Transverse colon (tissue), 4 donors: Measurements from ENCODE around the gene PSMD5. TPM values are rescaled to one million over a fixed set of nuclear protein-coding genes. Genes with fewer than 3 reads are reported as not detected.

ENCODE experiments used
- DNase-seq: peaks from one replicate; pipeline ENCODE4 v3.0.0-alpha.2; 2019
- H3K27ac ChIP-seq, 4 donors: fragments of 200-600 bp; sonication (generic); 2 replicates each; pipeline ENCODE4 v1.5.1; 2016 to 2018; ENCODE audit warnings: inconsistent platforms in 4 of 4
- H3K27me3 ChIP-seq: fragments of 200-600 bp; sonication (generic); 2 replicates; pipeline ENCODE4 v1.5.1; 2017; ENCODE audit warnings: inconsistent platforms
- H3K36me3 ChIP-seq, 4 donors: fragments of 200-600 bp; sonication (generic); 2 replicates each; pipeline ENCODE4 v1.5.1; 2017 to 2019; ENCODE audit warnings: inconsistent platforms in 4 of 4
- H3K4me1 ChIP-seq, 4 donors: fragments of 200-600 bp; sonication (generic); 2 replicates each; pipeline ENCODE4 v1.5.1; 2017 to 2020; ENCODE audit warnings: inconsistent platforms in 4 of 4
- H3K4me3 ChIP-seq, 4 donors: fragments of 200-600 bp; sonication (generic); 1 replicate in 1 of 4; 2 replicates in 3 of 4; pipeline versions ENCODE4 v1.5.1 to v1.6.1; 2017 to 2019; ENCODE audit warnings: inconsistent platforms in 4 of 4
- H3K9me3 ChIP-seq, 2 donors: fragments of 200-600 bp; sonication (generic); 2 replicates each; pipeline ENCODE4 v1.5.1; 2017 to 2019; ENCODE audit warnings: inconsistent platforms in 2 of 2
- EP300 ChIP-seq: sonication (generic); formaldehyde crosslinking; IDR thresholded peaks from one replicate; pipeline ENCODE4 v1.6.1; 2017; ENCODE audit warnings: antibody characterized with exemption, low read depth
- POLR2A ChIP-seq: fragments of 450-650 bp; IDR thresholded peaks from one replicate; pipeline ENCODE4 v1.6.1; 2016; ENCODE audit warnings: antibody characterized with exemption, mild to moderate bottlenecking, moderate library complexity
- POLR2AphosphoS5 ChIP-seq, 3 donors: sonication (generic); formaldehyde crosslinking; IDR thresholded peaks; one replicate each; pipeline ENCODE4 v1.6.1; 2016; ENCODE audit warnings: antibody characterized with exemption in 3 of 3
- WGBS, 2 donors: methylation state at CpG; one replicate each; pipeline ENCODE4 v1.1.5; 2018; ENCODE audit warnings: low coverage in 1 of 2; 5-methylcytosine and 5-hydroxymethylcytosine counted together
- in situ Hi-C, 4 donors: fragments of 200-750 bp; cut with MboI; loops; one replicate each; pipeline versions ENCODE4 v1.15.0 to v1.15.1; 2017; ENCODE audit warnings: low sequenced_read_pairs in 3 of 4, low pct_ligation_motif_present in 1 of 4, low pct_unique_long_range_greater_than_20kb in 1 of 4
- intact Hi-C: fragments of 100-400 bp; cut with DNase I; formaldehyde crosslinking; loops from one replicate; pipeline ENCODE4 v1.15.1; 2023; ENCODE audit warnings: low total_unique reads
- total RNA-seq, 4 donors: library from RNA; depleted of rRNA; stranded (reverse); fragments of >200 nt; gene quantifications; one replicate each; pipeline ENCODE4 v1.1.0, GENCODE V29; 2016
- TF ChIP-seq, protein P1 (sequence below), 5 experiments: fragments of 200-600 bp in 3 of 5; fragments of 450-650 bp in 2 of 5; sonication (generic) in 3 of 5; IDR thresholded peaks; 1 replicate in 2 of 5; 2 replicates in 3 of 5; pipeline ENCODE4 v1.5.1; 2016 to 2017; ENCODE audit warnings: antibody characterized with exemption in 5 of 5, inconsistent platforms in 3 of 5, mild to moderate bottlenecking in 2 of 5, moderate library complexity in 1 of 5

Gene PSMD5
- total RNA-seq, 4 donors from 2014 or later, result 25.3 to 36.6 (median 28.7) TPM

DNA sequence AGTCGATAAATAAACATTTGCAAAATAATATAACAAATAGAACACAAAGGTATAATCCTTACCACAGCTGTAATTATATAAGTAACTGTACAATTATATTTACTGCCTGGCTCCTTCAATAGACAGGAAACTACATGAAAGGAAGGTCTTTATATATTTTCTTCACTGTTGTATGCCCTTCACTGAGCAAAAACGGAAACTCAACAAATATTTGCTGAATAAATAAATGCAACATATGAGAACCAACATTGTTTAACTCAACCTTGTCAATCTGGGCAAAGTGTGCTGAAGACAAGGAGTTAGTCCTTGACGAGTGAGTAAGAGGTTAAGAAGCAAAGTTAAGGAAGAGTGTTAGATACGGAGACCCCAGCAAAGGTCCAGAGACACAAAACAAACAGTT is 22.6 kb downstream of the PSMD5 start:
- no peak overlapping the region for H3K4me3 ChIP-seq
- H3K4me1 ChIP-seq, result no peaks in the 10 kb centered on the region
- H3K27me3 ChIP-seq, result no peaks in the 10 kb centered on the region
- WGBS, 2 donors, result 81 to 87% methylated on average over 4 of the region's 4 CpGs
- intact Hi-C loops (no loop called here), in situ Hi-C loops (no loop called here)
- no peak for DNase-seq
- no peak for TF ChIP-seq EP300
- no peak for TF ChIP-seq POLR2AphosphoS5 (IDR thresholded peaks at IDR 0.05)
- TF ChIP-seq, protein P1, sequence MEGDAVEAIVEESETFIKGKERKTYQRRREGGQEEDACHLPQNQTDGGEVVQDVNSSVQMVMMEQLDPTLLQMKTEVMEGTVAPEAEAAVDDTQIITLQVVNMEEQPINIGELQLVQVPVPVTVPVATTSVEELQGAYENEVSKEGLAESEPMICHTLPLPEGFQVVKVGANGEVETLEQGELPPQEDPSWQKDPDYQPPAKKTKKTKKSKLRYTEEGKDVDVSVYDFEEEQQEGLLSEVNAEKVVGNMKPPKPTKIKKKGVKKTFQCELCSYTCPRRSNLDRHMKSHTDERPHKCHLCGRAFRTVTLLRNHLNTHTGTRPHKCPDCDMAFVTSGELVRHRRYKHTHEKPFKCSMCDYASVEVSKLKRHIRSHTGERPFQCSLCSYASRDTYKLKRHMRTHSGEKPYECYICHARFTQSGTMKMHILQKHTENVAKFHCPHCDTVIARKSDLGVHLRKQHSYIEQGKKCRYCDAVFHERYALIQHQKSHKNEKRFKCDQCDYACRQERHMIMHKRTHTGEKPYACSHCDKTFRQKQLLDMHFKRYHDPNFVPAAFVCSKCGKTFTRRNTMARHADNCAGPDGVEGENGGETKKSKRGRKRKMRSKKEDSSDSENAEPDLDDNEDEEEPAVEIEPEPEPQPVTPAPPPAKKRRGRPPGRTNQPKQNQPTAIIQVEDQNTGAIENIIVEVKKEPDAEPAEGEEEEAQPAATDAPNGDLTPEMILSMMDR (IDR thresholded peaks at IDR 0.05), result no peak
- TF ChIP-seq POLR2A, result no peak
- peaks cover 0 to 52% (median 27%) of the 10 kb centered on the region in 4 donors for H3K36me3 ChIP-seq
- no peak overlapping the region for H3K27ac ChIP-seq
- no peaks in the 10 kb centered on the region for H3K9me3 ChIP-seq

DNA sequence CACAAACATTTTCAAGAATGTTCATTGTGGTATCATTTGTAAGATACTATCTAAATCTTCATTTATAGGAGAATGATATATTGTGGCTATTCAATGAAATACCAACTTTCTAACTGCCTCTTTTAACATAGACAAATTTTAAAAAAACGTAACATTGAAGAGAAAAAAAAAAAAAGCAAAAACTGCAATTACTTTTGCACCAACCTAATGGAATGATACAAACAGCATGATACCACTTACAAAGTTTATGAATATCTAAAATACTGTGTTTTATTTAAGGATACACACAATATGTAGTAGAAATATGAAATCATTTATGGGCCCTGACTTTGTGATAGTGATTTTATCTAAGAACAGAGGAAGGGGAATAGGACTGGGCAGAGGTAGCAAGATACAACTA is 24.1 kb downstream of the PSMD5 start:
- H3K4me3 ChIP-seq, result no peak overlapping the region
- DNase-seq, result no peak
- no peak for TF ChIP-seq EP300
- TF ChIP-seq POLR2AphosphoS5 (IDR thresholded peaks at IDR 0.05), result no peak
- no peak for TF ChIP-seq POLR2A
- TF ChIP-seq, protein P1 (IDR thresholded peaks at IDR 0.05), result no peak
- H3K9me3 ChIP-seq, result no peaks in the 10 kb centered on the region
- peaks cover 0 to 45% (median 20%) of the 10 kb centered on the region in 4 donors for H3K36me3 ChIP-seq
- intact Hi-C loops, result no loop called here
- H3K27me3 ChIP-seq, result no peaks in the 10 kb centered on the region
- in situ Hi-C loops, result no loop called here
- H3K27ac ChIP-seq, result no peak overlapping the region
- H3K4me1 ChIP-seq, result no peaks in the 10 kb centered on the region
- WGBS, 2 donors, result 82 to 92% methylated on average over 1 of the region's 1 CpG

DNA sequence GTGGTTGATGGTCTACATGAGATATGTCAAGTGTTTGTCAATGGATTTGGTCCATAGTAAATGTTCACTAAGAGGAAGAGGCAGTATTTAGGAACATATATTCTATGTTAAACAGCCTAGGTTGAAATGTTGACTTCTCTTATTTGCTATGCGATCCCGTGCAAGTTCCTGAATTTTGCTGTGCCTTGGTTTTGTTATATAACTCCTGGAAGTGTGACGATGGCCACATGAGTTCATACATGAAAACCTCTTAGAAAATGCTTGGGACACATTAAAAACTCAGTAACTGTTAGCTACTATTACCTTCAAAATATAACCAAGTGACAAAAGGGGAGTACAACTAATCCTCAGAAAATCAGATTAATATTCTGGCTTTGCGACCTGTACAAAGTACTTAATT is 27.6 kb downstream of the PSMD5 start:
- Histone ChIP-seq H3K27ac (no peak overlapping the region), H3K4me3 (no peak overlapping the region), H3K36me3 (peaks cover 0 to 23% (median 7%) of the 10 kb centered on the region in 4 donors), H3K4me1 (no peaks in the 10 kb centered on the region), H3K9me3 (no peaks in the 10 kb centered on the region), H3K27me3 (no peaks in the 10 kb centered on the region)
- TF ChIP-seq EP300 (no peak), POLR2AphosphoS5 (IDR thresholded peaks at IDR 0.05) (no peak), POLR2A (no peak)
- in situ Hi-C loops, result no loop called here
- WGBS, 2 donors, result 84 to 96% methylated on average over 4 of the region's 4 CpGs
- DNase-seq, result no peak
- intact Hi-C loops, result no loop called here

DNA sequence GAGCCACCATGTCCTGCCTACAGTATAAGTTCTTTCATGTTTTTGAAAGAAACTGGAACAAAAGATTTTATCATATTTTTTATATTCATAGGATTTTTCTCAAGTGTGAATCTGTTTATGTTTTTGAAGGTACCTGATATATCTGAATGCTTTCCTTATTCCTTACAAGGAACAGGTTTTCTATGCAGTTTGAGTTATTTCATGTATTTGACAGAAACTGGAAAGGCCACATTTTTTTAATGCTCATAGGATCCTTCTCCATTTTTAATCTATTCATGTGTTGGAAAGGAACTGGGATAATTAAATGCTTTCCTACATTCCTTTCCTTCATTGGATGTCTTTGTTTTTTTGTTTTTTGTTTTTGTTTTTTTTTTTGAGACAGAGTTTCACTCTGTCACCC is 33.8 kb downstream of the PSMD5 start:
- TF ChIP-seq, protein P1 (IDR thresholded peaks at IDR 0.05), result no peak
- TF ChIP-seq EP300, result no peak
- TF ChIP-seq POLR2AphosphoS5 (IDR thresholded peaks at IDR 0.05), result no peak
- TF ChIP-seq POLR2A, result no peak
- Histone ChIP-seq H3K36me3 (peaks cover 0 to 3% (median 0%) of the 10 kb centered on the region in 4 donors), H3K4me3 (no peak overlapping the region), H3K9me3 (peaks cover 31 to 34% of the 10 kb centered on the region in 2 donors), H3K27me3 (no peaks in the 10 kb centered on the region), H3K27ac (no peak overlapping the region), H3K4me1 (no peaks in the 10 kb centered on the region)
- in situ Hi-C loops (no loop called here), intact Hi-C loops (no loop called here)
- DNase-seq, result no peak
